ENCODE results near the gene THOP1.

THOP1 gene

DNA sequence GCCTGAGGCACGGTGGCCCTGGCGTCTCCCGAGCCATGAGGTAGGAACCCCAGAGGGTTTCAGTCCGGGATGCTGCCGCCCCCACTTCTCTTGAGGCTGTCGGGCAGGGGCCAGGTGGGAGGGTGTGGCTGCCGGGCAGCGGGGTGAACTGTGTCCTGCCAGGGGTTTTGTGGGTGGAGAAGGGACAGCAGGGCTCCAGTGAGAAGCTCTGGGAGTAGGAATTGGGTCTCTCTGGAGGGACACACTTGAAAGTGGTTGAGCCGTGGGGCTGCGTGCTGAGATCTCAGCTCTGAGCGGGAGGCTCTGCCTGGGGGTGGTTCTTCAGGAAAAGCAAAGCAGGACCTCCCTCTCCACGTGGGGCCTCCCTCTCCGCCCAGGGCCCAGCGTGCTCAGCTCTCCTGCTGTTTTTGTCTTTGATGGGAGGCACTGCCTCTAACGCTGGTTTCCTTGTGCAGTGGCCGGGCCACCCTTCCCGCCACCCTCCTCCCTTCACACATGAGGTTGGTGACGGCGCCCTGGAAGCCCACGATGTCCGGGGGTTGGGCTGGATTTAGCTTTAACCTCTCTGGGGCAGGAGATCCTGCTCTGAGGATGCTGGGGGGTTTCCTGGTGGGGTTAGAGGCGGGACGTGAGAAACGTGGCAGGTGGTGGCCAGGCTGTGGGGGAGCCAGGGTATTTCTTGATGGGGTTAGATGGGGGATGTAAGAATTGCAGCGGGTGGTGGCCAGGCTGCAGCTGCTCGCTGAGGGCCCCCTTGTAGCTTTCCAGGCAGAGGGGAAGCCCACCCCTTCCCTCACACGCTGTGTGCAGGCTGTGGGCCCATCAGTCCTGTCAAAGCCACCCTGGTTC, 19.1 kb downstream of the THOP1 start:
- no peak for DNase-seq (ENCODE audit: low spot score)

DNA sequence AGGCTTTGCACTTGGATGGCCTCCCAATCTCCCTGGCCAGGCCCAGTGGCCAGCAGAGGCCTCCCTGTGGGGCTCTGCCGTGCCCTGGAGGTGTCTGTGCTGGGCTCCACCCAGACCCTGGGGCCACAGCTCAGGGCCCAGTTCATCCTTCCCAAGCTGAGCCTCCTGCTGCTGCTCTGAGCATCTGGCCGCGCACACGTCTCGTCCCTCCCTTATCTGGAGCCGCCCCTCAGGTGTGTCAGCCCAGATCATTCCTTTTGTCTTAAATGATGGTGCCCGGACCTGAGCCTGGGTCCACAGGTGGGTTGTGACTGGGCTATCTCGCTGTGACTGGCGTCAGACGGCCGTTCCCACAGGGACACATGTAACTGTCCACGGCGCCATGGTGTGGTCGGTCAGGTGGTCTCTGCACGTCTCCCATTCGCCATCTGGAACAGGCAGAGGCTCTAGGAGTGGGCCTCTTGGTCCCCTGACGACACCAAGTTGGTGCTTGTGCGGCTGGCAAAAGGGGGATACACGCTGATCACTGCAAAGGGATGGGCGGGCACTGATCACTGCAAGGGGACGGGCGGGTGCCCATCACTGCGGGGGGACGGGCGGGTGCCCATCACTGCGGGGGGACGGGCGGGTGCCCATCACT, 20.1 kb downstream of the THOP1 start:
- no peak for DNase-seq (ENCODE audit: low spot score)

DNA sequence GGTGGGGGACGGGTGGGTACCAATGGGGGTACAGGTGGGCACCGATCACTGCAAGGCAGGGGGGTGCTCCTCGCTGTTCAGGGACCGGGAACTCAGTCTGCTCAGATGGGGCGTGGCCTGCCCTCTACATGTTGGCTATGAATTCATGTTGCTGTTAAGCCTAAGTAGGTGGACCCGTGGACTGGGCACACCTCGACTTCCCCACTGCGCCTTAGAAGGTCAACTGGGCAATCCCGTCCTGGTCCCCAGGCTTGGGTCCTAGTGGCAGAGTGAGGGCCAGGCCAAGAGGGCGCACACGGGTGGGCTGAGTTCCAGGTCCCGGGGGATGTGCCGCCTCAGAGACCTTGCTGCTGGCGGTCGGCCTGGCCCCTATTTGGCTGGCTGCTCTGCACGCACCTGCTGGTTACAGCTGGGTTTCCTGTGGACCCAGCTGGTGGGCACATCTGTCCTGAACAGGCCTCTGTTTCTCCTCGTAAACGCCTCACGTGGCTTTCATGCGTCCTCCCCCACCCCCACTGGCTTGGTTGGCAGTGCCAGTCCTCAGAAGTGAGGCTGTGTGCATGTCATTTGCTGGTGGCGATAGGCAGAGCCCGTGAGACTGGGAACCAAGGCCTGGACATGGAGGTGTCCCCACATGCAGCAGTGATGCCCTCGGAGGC, 20.8 kb downstream of the THOP1 start:
- no peak for DNase-seq (ENCODE audit: low spot score)

DNA sequence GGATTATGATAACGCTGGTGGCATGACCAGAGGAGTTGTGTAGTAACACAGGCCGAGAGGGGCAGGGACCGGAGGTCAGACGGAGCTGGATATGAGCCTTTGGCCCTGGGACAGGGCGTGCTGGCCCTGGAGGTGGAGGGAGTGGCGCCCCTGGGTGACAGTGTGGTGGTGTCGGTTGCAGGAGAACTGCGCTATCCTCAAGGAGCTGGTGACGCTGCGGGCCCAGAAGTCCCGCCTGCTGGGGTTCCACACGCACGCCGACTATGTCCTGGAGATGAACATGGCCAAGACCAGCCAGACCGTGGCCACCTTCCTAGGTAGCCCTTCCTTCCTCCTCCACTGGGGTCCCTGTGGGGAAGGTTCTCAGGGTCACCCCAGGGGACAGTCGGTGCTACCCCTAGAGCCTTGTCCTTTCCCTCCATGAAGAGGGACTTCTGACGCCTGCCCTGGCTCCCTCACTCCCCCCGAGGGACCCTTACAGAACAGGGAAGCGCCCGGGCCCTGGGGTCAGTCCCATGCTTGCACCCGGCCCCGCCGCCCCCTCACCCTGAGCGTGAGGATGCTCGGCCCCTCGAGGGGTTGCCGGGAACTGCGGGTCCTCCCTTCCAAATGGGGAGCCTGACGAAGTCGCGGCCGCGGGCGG, 21.6 kb downstream of the THOP1 start:
- DNase-seq (ENCODE audit: low spot score): no peak

DNA sequence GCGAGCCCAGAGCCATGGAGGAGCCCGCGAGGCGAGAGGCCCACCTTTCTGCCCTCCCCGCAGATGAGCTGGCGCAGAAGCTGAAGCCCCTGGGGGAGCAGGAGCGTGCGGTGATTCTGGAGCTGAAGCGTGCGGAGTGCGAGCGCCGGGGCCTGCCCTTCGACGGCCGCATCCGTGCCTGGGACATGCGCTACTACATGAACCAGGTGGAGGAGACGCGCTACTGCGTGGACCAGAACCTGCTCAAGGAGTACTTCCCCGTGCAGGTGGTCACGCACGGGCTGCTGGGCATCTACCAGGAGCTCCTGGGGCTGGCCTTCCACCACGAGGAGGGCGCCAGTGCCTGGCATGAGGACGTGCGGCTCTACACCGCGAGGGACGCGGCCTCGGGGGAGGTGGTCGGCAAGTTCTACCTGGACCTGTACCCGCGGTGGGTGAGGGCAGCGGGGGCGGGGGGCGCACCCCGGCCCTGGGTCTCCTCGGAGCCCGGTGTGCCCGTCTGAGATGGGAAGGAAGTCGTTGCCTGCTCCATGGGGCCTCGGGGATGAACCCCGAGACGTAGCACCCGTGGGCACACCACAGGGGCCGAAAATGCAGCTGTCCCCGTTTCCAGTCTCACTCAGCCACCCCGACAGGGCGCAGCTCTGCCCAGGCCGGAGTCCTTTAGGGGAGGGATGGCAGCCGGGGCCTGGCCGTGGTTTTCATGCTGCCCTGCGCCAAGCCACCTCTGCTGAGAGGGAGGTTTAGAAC, 22.3 kb downstream of the THOP1 start:
- DNase-seq (ENCODE audit: low spot score): no peak

DNA sequence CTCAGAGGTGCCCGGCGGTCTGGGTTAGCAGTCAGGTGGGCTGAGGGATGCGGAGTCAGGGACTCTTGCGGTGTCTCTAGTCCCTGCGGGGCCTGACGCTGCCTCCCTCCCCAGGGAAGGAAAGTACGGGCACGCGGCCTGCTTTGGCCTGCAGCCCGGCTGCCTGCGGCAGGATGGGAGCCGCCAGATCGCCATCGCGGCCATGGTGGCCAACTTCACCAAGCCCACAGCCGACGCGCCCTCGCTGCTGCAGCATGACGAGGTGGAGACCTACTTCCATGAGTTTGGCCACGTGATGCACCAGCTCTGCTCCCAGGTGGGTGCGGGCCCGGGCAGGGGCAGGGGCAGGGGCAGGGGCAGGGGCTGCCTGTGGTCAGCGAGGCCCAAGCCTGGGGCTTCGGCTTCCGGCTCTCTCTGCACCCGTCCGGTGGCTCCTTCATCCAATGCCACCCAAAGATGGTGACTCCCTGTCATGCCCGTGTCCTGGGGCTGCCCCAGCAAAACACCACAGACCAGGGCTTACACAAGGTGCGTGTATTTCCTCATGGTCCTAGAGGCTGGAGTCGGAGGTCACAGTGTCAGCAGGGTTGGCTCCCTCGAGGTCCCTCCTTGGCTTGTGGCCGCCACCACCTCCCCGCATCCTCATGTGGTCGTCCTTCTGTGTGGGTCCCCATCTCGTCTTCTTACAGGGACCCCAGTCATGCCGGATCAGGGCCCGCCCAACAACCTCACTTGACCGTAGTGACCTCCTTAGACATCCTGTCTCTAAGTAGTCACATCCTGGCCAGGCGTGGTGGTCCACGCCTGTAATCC, 23.0 kb downstream of the THOP1 start:
- DNase-seq (ENCODE audit: low spot score): no peak

DNA sequence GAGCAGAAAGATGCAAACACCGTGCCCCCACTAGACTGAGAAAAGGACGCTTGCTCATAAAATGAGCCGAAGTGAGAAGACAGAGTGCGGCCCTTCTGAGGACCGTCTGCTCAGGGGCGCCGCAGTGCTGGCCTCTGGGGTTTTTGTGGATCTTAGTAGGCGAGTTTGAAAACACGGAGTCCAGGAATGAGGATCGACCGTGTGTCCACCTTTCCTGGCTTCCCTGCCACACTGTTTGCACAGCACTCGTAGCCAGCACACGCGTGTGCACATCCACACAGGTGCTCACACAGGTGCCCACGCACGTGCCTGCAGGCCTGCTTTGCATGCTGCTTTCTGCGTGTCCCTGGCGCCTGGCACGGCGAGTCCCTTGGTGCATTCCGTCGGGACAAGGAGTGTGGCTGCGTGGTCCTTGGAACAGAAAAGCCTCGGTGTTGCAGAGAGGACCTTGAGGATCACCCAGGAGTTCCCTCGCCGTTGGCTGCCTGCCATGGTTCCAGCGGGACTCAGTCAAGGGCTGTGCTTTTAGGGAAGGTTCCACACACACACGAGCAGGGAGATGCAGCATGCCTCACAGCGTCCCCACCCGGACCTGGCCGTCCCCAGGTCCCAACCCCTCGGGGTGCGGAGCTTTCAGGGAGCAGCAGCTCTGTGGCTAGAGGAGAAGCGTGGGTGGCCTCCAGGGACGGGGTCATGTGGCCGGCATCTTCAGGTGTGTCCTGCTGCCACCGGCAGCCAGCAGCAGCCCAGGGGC, 24.3 kb downstream of the THOP1 start:
- no peak for DNase-seq (ENCODE audit: low spot score)

DNA sequence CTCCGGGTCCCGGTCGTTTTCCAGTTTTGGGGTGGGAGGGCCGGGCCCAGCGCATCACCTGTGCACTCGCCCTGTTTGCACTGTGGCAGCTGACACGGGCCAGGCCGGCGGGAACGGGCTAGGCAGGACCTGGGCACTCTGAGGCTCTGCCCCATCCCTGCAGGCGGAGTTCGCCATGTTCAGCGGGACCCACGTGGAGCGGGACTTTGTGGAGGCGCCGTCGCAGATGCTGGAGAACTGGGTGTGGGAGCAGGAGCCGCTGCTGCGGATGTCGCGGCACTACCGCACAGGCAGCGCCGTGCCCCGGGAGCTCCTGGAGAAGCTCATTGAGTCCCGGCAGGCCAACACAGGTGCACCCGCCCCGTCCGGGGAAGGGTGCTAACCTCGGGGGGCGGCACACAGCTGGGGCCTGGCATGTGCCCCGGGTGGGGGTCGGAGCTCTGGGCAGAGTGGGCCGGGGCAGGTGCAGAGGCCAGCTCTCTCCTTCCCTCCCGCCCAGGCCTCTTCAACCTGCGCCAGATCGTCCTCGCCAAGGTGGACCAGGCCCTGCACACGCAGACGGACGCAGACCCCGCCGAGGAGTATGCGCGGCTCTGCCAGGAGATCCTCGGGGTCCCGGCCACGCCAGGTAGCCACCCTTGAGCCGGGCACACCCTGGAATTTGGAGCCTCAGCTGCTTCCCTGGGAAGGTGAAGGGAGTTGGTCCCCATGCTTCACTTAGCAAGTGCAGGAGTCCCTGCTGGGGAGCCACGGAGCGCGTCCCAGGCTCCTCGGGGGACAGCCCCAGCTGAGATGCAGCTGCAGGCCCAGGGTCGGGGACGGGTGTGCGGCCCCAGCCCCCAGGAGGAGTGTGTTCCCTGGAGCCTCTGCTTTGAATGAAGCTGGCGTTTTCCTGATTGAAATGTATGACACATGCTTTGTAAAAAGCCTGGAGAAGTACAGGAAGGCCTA, 25.1 kb downstream of the THOP1 start:
- DNase-seq (ENCODE audit: low spot score): no peak

DNA sequence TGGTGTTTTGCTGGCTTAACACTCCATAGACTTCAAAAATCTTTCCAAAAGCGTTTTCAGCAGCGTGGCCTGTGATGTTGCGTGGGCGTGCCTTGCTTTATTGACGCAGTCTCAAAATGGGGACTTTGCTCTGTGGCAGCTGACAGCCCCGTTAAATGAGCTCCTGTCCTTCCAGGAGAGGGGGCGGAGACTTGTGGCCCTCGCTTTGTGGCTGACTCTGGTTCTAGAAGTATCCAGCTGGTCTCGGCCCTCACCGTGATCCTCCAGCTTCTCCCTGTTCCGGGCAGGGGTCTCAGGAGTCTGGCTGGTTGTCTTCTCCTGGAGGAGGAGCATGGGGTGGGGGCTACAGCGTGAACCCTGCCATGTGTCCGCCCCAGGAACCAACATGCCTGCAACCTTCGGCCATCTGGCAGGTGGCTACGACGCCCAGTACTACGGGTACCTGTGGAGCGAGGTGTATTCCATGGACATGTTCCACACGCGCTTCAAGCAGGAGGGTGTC, 26.0 kb downstream of the THOP1 start:
- no peak for DNase-seq (ENCODE audit: low spot score)

DNA sequence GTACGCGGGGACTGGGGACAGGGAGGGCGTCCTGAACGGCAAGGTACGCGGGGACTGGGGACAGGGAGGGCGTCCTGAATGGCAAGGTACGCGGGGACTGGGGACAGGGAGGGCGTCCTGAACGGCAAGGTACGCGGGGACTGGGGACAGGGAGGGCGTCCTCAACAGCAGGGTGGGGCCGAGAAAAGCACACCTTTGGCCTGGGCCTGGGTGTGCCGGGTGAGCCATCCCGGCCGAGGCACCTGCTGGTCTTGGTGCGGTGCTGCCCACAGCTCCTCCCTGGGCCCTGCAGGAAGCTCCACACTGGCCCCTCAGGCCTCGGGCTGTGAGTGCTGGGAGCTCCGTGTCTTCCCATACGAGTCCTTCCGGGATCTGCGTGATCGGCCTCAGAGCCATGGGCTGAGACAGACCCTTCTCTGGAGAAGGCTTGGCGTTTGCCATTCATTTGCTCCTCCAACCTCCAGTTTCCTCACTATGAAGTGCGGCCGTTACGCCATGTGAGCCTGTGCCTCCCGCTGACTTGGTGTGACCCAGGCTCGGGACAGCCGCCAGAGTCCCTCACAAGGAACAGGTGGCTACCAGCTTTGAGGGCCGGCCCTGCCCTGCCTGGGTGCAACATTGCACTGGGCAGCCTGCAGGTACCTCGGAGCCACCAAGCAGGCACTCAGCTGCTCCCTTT, 26.6 kb downstream of the THOP1 start:
- DNase-seq (ENCODE audit: low spot score): no peak

DNA sequence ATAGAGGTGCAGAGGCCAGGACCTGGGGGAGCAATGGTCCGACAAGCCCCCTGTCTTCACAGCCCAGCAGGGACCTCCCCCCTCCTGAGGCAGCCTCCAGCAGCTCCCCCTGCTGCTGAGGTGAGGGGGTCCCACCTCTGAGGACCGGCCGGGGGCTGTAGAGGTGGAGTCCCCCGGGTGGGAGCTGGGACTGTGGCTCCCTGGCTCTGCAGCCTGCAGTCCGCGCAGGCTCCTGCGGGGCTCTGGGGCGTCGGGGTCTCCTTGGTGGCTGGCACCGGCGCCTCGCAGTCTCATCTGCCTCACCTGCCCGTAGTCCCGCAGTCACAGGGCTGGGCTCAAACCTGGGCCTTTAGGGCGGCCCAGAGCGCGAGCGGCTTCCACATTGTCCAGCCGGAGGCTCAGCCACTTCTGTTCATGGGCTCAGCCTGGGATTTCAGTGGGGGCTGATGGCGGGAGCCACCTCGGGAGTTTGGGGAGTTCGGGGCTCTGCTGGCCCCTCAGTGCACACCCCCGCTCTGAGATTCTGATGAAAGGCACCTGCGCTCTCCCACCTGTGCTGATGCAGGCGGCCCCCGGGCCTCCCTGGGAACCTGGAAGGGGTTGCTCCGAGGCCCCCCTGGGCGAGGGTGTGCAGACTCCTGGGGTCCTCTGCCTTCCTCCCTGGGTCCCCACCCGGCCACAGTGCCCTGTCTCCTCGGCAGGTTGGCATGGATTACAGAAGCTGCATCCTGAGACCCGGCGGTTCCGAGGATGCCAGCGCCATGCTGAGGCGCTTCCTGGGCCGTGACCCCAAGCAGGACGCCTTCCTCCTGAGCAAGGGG, 27.3 kb downstream of the THOP1 start:
- no peak for DNase-seq (ENCODE audit: low spot score)

DNA sequence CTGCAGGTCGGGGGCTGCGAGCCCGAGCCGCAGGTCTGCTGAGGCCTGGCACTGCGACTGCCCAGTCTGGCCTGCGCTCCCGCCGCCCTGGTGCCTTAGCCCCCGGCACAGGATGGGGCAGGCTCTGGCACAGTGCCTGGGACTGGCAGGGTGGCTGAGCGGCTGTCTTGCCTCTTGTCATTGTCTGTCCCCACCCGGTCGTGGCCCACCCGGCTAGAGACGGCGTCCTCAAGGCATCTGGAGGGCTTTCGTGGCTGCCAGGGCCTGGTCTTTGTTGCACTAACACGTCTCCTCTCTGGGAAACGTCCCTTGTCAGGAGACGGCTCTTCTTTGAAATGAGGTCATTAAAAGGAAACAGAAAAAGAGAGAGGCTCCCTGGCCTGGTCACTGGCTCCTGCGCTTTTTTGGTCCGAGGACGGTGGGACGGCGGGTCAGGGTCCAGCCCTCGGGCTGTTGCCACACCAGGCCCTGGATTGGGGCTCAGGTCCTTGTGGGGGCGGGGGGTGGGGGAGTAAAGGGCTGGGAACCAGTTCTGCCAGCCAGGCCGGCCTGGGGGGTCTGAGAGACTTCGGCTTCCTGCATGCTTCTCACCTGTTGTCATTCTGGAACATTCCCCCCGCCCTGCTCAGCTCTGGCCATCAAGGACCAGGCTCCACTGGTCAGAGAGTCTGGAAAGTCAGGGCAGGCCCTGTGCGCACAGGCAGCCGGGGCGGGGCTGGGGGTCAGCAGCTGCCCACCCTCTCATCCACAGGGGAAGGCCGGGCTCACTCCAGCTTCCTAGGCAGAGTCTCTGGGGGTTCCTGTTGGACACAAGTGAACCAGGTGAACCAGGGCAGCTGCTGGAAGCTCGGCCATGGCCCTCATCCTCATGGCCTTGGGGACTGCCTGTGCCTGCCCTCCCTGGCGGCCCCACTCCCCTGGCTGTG, 28.2 kb downstream of the THOP1 start:
- DNase-seq (ENCODE audit: low spot score): no peak

DNA sequence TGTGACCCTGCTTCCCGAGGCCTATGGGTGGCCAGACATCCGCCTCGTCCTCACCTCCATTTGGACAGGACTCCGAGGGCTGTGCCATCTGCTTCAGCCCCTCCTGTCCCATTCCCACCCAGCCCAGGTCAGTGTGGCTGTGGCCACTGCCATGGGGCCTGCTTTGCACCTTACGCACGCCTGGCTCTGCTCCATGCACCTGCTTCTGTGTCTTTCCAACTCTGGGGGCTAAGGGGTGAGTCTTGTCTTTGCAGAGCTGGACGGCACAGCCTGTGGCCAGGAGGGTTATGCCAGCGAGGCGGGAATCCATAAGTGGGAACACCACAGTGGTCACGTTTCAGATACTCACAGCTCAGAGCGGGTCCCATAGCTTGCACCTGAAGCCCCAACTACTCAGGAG, 29.1 kb downstream of the THOP1 start:
- DNase-seq (ENCODE audit: low spot score): no peak

DNA sequence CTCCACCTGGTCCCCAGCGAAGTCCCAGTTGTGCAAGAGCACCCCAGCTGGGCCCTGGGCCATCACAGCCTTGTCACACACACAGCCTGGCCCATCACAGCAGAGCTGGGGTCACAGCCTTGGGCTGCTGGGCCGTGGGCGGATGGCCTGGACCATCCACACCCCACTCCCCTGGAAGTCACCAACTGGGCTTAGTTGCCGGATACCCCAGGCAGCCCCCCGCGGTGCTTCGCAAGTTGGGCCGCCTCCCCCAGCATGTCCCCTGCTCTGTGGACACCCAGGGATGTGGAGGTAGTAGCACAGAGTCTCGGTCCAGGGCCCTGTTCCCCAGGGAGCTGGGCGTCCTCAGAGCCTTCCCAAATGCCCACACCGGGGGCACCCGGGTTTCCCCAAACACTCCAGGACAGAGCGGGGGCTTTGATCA, 29.9 kb downstream of the THOP1 start:
- DNase-seq (ENCODE audit: low spot score): no peak

DNA sequence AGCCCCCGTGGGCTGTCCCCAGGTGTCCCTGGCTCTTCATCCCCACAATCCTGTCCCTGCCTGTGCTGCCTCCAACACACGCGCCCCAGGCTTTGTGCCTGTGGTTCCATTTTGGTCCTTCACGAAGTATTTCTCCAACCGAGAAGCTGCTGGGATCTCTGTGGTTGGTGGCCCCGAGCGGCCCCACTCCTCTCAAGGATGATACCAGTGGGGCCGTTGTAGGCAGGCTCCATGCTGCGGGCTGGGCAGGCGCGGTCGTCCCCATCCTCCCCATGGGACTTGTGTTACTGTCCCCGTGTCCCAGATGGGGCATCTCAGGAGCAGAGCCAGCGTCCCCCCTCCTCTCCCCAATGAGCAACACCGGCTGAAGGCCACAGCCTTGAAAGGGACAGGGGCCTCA, 30.6 kb downstream of the THOP1 start:
- DNase-seq (ENCODE audit: low spot score): no peak

DNA sequence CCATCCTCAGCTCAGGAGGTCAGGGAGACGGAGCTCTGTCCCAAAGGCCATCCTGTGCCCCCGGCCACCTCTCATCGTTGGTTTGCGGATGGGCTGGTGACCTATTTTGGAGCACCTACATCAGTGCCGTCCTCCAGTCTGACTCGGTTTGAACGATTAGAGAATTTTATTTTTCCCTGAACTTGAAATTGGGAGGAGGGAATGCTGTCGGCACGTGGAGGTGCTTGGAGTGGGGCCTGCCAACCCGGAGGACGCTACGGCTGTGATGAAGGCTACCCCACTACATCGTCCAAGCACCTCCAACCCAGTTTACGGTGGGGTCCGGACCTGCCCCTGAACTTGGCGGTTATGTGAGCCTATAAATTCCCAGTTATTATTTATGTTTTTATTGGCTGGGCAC, 31.3 kb downstream of the THOP1 start:
- DNase-seq (ENCODE audit: low spot score): no peak
